ENCODE results near the gene RGSL1. TPM values are rescaled to one million over a fixed set of nuclear protein-coding genes. Genes with fewer than 3 reads are reported as not detected.
"Not testable (repeated sequence)": the region's sequence is repeated elsewhere in the genome, so short reads cannot be mapped to it uniquely, and the experiment has no call there.

Gene RGSL1
- polyA plus RNA-seq, 4 donors = not detected

- DNase-seq (ENCODE audit: low read depth in 4 of 4, low spot score in 2 of 4) = not testable (repeated sequence)
Observed at GRCh38 chr1:182528206-182528605, 78.3 kb downstream of the RGSL1 start.

DNA sequence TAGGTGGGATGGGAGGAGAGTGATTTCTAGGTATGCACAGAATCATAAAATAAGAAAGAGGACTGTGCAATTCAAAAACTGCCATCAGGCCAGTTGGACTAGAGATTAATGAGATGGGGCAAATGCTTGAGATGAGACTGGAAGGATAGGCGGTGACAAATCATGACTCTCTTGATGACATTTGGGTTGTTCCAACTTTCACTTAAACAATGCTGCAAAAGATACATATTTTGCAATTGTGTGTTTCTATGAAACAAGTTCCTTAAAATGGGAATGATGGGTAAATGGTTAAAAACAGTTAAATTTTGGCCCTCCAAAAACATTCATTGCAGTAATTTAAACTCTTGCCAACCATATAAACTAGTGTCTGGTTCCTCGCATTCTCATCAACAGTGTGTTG, 84.0 kb downstream of the RGSL1 start:
- no peak for DNase-seq (ENCODE audit: low read depth in 4 of 4, low spot score in 2 of 4)

GRCh38 chr1:182549346-182549745, 99.4 kb downstream of the RGSL1 start:
- no peak for DNase-seq (ENCODE audit: low read depth in 4 of 4, low spot score in 2 of 4)

- no peak for DNase-seq (ENCODE audit: low read depth in 4 of 4, low spot score in 2 of 4)
Observed at GRCh38 chr1:182549811-182550210, 99.9 kb downstream of the RGSL1 start.

DNA sequence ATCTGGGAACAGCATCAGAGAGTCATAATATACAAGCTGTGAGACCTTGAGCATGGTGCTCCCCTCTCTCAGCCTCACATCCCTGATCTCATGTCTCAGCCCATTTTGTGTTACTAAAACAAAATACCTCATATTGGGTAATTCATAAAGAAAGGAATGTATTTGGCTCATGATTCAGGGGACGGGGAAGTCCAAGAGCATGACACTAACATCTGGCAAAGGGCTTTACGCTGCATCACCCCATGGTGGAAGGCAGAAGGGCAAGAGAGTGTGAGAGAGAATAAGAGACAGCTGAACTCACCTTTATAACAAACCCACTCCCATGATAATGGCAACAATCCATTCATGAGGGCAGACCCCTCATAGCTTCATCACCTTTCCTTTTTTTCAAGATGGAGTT, 102.6 kb downstream of the RGSL1 start:
- DNase-seq (ENCODE audit: low read depth in 4 of 4, low spot score in 2 of 4) = no peak

GRCh38 chr1:182555493-182555892, 105.5 kb downstream of the RGSL1 start:
- DNase-seq (ENCODE audit: low read depth in 4 of 4, low spot score in 2 of 4) = no peak

DNA sequence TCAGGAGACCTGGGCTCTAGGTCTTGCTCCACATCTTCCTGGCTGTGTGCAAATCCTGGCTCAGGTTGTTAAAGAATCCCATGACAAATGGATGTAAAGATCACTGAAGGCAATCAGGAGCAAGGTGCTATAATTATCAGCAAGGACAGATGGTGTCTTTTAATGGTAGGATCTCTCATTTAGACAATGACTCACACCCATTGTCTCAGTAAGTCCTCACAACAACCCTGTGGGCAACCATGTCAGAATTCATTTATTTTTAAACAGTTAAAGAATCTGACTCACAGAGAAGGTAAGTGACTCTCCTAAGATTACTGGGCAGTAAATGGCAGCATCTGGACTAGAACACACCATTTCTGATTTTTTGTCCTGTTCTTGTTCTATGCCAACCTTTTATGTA, 106.3 kb downstream of the RGSL1 start:
- no peak for DNase-seq (ENCODE audit: low read depth in 4 of 4, low spot score in 2 of 4)

DNA sequence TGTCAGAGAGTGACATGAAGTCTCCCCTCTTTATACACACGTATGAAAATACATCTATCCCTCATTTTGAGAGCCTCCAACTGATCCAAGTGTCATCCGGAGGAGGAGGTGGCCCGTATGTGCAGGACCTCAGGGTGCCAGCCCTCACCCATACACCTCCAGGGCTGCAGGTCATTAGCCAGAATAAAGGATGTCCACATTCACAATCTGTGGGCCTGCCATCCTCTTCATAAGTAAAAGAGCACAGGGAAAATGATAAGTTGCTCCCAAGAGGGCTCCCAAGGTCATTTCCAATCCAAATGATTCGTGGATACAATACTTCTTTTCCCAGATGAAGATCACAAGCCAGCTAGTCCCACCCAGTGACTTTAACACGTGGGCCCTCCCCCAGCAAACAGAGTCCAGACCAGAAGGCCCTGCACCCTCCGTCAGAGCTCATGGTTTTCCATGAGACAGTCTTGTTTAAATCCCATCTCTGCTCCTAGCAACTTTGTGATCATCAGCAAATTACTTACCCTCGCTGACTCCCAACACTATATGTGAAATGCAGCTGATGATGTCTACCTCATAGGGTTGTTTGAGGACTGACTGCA, 110.5 kb downstream of the RGSL1 start:
- no peak for DNase-seq (ENCODE audit: low read depth in 4 of 4, low spot score in 2 of 4)

- DNase-seq (ENCODE audit: low read depth in 4 of 4, low spot score in 2 of 4) = no peak
Observed at GRCh38 chr1:182561456-182561855, 111.5 kb downstream of the RGSL1 start.

GRCh38 chr1:182563095-182563494, 113.1 kb downstream of the RGSL1 start:
- DNase-seq (ENCODE audit: low read depth in 4 of 4, low spot score in 2 of 4) = no peak

GRCh38 chr1:182564406-182565004, 114.6 kb downstream of the RGSL1 start:
- DNase-seq (ENCODE audit: low read depth in 4 of 4, low spot score in 2 of 4) = no peak

DNA sequence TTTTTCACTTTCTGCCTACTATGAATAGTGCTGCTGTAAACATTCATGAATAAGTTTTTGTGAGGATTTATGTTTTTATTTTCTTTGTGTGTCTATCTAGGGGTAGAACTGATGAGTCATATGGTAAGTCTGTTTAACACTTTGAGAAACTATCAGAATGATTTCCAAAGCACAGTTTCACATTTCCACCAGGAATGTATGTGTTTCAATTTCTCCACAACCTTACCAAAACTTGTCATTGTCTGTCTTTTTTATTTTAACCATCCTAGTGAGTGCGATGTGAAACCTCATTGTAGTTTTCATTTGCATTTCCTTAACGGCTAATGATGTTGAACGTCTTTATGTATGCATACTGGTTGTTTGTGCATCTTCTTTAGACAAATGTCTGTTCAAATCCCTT, 115.6 kb downstream of the RGSL1 start:
- DNase-seq (ENCODE audit: low read depth in 4 of 4, low spot score in 2 of 4) = no peak

DNA sequence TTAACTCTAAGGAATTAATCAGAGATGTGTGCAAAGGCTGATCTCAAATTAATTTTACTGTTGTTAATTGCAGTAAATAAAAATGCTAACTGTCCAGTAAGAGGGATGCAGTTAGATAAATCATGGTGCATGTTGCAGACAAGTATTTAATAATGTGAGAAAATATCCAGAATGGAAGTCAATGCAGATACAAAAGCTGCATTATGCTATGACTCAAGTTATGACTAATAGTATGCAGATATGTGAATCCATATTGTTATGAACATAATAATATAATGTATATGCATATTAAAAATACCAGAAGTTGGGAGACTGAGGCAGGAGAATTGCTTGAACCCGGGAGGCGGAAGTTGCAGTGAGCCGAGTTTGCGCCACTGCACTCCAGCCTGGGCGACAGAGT, 117.7 kb downstream of the RGSL1 start:
- no peak for DNase-seq (ENCODE audit: low read depth in 4 of 4, low spot score in 2 of 4)

GRCh38 chr1:182568647-182569284, 118.8 kb downstream of the RGSL1 start:
- no peak for DNase-seq (ENCODE audit: low read depth in 4 of 4, low spot score in 2 of 4)

DNA sequence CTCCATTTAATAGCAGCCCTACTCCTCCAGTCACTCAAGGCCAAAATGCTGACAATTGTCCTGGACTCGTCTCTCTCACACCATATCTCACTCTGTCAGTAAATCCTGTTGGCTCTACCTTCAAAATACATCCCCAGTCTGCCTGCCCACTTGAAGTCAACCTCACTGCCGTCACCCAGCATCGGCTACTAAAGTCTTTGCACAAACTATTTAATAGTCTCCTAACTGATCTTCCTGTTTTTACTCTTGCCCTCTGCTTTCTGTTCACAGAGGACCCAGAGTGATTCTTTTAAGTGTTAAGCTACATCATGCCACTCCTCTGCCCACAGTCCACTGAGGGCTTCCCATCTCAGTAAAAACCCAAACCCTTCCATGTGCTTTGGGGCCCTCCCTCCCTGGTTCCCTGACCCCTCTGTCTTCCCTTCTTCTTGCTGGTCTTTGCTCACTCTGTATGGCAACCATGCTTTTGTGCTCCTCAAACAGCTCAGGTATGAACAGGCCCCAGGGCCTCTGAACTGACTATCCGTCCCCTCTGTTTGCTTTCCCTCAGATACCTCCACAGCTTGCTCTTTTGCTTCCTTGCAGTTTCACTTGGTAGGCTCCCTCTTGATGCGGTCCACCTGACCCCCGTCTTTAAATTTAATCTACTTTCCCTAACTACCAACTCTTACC, 120.1 kb downstream of the RGSL1 start:
- no peak for DNase-seq (ENCODE audit: low read depth in 4 of 4, low spot score in 2 of 4)

DNA sequence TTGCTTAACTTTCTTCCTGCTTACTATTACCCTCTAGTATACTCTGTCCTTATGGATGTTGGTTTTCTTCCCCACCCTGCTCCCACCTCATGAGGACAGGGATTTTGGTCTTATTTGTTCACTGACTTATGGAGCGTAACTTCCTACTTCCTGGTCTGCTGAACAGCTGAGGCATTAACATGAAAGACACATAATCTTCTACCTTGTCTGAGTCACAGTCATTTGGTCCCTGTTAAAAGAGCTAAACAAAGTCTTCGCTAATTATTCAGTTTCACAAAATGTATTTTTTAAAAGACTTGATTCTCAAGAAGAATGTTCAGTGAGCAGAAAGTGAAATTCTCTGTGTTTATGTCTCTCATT, 120.6 kb downstream of the RGSL1 start:
- no peak for DNase-seq (ENCODE audit: low read depth in 4 of 4, low spot score in 2 of 4)

DNA sequence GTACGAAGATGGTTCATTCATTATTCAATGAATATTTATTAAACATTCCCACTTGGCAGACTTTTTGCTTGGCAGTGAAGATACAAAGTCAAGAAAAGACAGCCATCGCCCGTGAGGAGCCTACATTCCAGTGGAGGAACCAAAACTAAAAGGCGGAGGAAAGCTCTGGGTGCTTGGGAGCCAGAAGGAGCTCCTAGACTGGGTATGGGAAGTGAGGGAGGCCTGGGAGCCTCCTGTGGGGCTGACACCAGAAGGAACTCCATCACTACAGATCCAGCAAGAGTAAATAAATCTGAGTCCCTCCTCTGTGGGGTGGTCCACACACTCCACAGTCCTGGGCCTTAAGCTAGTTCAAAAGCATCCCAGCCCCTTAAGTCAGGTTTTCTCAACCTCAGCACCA, 124.2 kb downstream of the RGSL1 start:
- no peak for DNase-seq (ENCODE audit: low read depth in 4 of 4, low spot score in 2 of 4)

- no peak for DNase-seq (ENCODE audit: low read depth in 4 of 4, low spot score in 2 of 4)
Observed at GRCh38 chr1:182575540-182576149, 125.7 kb downstream of the RGSL1 start.

GRCh38 chr1:182580736-182581135, 130.8 kb downstream of the RGSL1 start:
- DNase-seq (ENCODE audit: low read depth in 4 of 4, low spot score in 2 of 4) = no peak

- DNase-seq (ENCODE audit: low read depth in 4 of 4, low spot score in 2 of 4) = no peak
Observed at GRCh38 chr1:182584746-182585145, 134.8 kb downstream of the RGSL1 start.

- DNase-seq (ENCODE audit: low read depth in 4 of 4, low spot score in 2 of 4) = no peak
Observed at GRCh38 chr1:182586380-182586779, 136.4 kb downstream of the RGSL1 start.

All from left renal cortex interstitium (tissue), 4 donors.